Hepatocyte (in vitro differentiated cells): Measurements from ENCODE around the gene ADRB2. TPM values are rescaled to one million over a fixed set of nuclear protein-coding genes. Genes with fewer than 3 reads are reported as not detected.

Source experiments
- DNase-seq: peaks from one replicate; pipeline ENCODE4 v3.0.0-alpha.2; 2016; ENCODE audit warnings: low spot score
- H2AFZ ChIP-seq: fragments of 200-600 bp; sonication (generic); 2 replicates; pipeline ENCODE4 v1.6.0; 2016; ENCODE audit warnings: antibody characterized with exemption, mild to moderate bottlenecking
- H3K27ac ChIP-seq: fragments of 200-600 bp; sonication (generic); 2 replicates; pipeline ENCODE4 v1.5.1; 2016; ENCODE audit warnings: mild to moderate bottlenecking
- H3K27me3 ChIP-seq: fragments of 200-600 bp; sonication (generic); 2 replicates; pipeline ENCODE4 v1.6.1; 2016
- H3K36me3 ChIP-seq: fragments of 200-600 bp; sonication (generic); replicated peaks from 2 replicates; pipeline ENCODE4 v1.5.1; 2016; ENCODE audit warnings: low read depth; ENCODE audit not compliant: insufficient read depth
- H3K4me1 ChIP-seq: fragments of 200-600 bp; sonication (generic); 2 replicates; pipeline ENCODE4 v1.5.1; 2016; ENCODE audit warnings: mild to moderate bottlenecking, moderate library complexity; ENCODE audit not compliant: insufficient read depth
- H3K4me2 ChIP-seq: fragments of 200-600 bp; sonication (generic); 2 replicates; pipeline ENCODE4 v1.6.0; 2016
- H3K4me3 ChIP-seq: fragments of 200-600 bp; sonication (generic); 2 replicates; pipeline ENCODE4 v1.5.1; 2016; ENCODE audit warnings: mild to moderate bottlenecking
- H3K79me2 ChIP-seq: fragments of 200-600 bp; sonication (generic); 2 replicates; pipeline ENCODE4 v1.6.0; 2017; ENCODE audit warnings: mild to moderate bottlenecking
- H3K9me2 ChIP-seq: fragments of 200-600 bp; sonication (generic); replicated peaks from 2 replicates; pipeline ENCODE4 v1.6.0; 2017; ENCODE audit warnings: mild to moderate bottlenecking; ENCODE audit not compliant: insufficient read depth
- H3K9me3 ChIP-seq: fragments of 200-600 bp; sonication (generic); 2 replicates; pipeline ENCODE4 v1.5.1; 2016; ENCODE audit warnings: low read depth, mild to moderate bottlenecking
- H4K20me1 ChIP-seq: fragments of 200-600 bp; sonication (generic); 2 replicates; pipeline ENCODE4 v1.6.0; 2016; ENCODE audit warnings: mild to moderate bottlenecking; ENCODE audit not compliant: insufficient read depth, poor library complexity, severe bottlenecking
- EZH2 ChIP-seq: fragments of 200-600 bp; sonication (generic); IDR thresholded peaks from 2 replicates; pipeline ENCODE4 v1.6.1; 2016; ENCODE audit warnings: antibody characterized with exemption, mild to moderate bottlenecking, borderline replicate concordance
- EZH2phosphoT487 ChIP-seq: fragments of 200-600 bp; sonication (generic); IDR thresholded peaks from one replicate; pipeline ENCODE4 v1.6.1; 2018; ENCODE audit warnings: antibody characterized with exemption, mild to moderate bottlenecking, low read depth, moderate library complexity; ENCODE audit not compliant: unreplicated experiment, severe bottlenecking
- WGBS: methylation state at CpG from one replicate; pipeline ENCODE4 v1.1.6; 2016; ENCODE audit warnings: low lambda C conversion rate; ENCODE audit errors: missing lambda C conversion rate; 5-methylcytosine and 5-hydroxymethylcytosine counted together
- polyA plus RNA-seq: library from polyadenylated mRNA; unstranded; fragments of >200 nt; fragmentation: Nextera tagmentation; extraction: Ambion mirVana; gene quantifications from 2 replicates; pipeline ENCODE4 v1.2.1, GENCODE V29; 2016
- total RNA-seq: library from RNA; depleted of rRNA; stranded (reverse); fragments of >200 nt; gene quantifications from 2 replicates; pipeline ENCODE4 v1.2.3, GENCODE V29; 2014
- TF ChIP-seq, protein P1 (sequence below): fragments of 200-600 bp; sonication (generic); IDR thresholded peaks from 2 replicates; pipeline ENCODE4 v1.5.1; 2016; ENCODE audit warnings: antibody characterized with exemption, mild to moderate bottlenecking; ENCODE audit not compliant: poor library complexity

ADRB2 gene
- total and polyA plus RNA-seq, 2 experiments from 2014 or later: 0.63 to 1.1 TPM

GRCh38 chr5:148856009-148856367 lies 29.6 kb downstream of the ADRB2 start:
- H3K27ac ChIP-seq: no peak overlapping the region
- no peak for DNase-seq
- H3K9me3 ChIP-seq: no peaks in the 10 kb centered on the region
- H3K4me3 ChIP-seq: no peak overlapping the region
- no peaks in the 10 kb centered on the region for H3K4me1 ChIP-seq
- H3K27me3 ChIP-seq: peaks cover 4% of the 10 kb centered on the region
- no peaks in the 10 kb centered on the region for H3K79me2 ChIP-seq
- H3K4me2 ChIP-seq: no peak overlapping the region
- H3K36me3 ChIP-seq: no peaks in the 10 kb centered on the region
- no peak overlapping the region for H2AFZ ChIP-seq
- 86% methylated on average over 2 of the region's 2 CpGs for WGBS
- no peaks in the 10 kb centered on the region for H4K20me1 ChIP-seq
- H3K9me2 ChIP-seq: no peaks in the 10 kb centered on the region
- TF ChIP-seq EZH2phosphoT487: no peak
- no peak for TF ChIP-seq EZH2
- TF ChIP-seq, protein P1, sequence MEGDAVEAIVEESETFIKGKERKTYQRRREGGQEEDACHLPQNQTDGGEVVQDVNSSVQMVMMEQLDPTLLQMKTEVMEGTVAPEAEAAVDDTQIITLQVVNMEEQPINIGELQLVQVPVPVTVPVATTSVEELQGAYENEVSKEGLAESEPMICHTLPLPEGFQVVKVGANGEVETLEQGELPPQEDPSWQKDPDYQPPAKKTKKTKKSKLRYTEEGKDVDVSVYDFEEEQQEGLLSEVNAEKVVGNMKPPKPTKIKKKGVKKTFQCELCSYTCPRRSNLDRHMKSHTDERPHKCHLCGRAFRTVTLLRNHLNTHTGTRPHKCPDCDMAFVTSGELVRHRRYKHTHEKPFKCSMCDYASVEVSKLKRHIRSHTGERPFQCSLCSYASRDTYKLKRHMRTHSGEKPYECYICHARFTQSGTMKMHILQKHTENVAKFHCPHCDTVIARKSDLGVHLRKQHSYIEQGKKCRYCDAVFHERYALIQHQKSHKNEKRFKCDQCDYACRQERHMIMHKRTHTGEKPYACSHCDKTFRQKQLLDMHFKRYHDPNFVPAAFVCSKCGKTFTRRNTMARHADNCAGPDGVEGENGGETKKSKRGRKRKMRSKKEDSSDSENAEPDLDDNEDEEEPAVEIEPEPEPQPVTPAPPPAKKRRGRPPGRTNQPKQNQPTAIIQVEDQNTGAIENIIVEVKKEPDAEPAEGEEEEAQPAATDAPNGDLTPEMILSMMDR: no peak

GRCh38 chr5:148856424-148856823 lies 30.0 kb downstream of the ADRB2 start:
- peaks cover 4% of the 10 kb centered on the region for H3K27me3 ChIP-seq
- no peaks in the 10 kb centered on the region for H3K4me1 ChIP-seq
- no peak overlapping the region for H3K4me2 ChIP-seq
- no peaks in the 10 kb centered on the region for H4K20me1 ChIP-seq
- H3K9me2 ChIP-seq: no peaks in the 10 kb centered on the region
- H3K36me3 ChIP-seq: no peaks in the 10 kb centered on the region
- H3K9me3 ChIP-seq: no peaks in the 10 kb centered on the region
- H3K27ac ChIP-seq: no peak overlapping the region
- WGBS: 88% methylated on average over 1 of the region's 1 CpG
- H3K4me3 ChIP-seq: no peak overlapping the region
- no peak for DNase-seq
- TF ChIP-seq EZH2phosphoT487: no peak
- TF ChIP-seq, protein P1: no peak
- no peak for TF ChIP-seq EZH2
- no peaks in the 10 kb centered on the region for H3K79me2 ChIP-seq
- H2AFZ ChIP-seq: no peak overlapping the region

DNA sequence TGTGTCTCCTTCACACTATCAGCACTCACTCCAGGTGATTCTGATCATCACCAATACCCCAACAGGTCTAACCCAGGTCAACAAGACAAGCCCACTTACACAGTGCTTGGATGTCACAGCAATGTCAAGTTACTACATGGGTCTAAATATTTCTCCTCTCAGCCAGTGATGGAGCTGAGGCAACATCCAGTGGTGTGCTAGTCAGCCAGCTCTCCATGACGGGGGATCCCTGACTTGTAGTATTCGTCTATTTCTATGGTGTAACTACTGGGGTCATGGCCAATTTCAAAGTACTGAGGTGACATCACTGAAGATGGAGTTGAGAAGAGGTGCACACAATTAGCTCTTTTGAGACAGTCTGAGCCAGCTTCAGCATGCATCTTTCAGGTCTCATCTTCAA lies 31.1 kb downstream of the ADRB2 start:
- Histone ChIP-seq H2AFZ (no peak overlapping the region), H3K36me3 (no peaks in the 10 kb centered on the region), H3K4me1 (no peaks in the 10 kb centered on the region), H3K27ac (no peak overlapping the region), H4K20me1 (no peaks in the 10 kb centered on the region), H3K4me2 (no peak overlapping the region), H3K9me3 (no peaks in the 10 kb centered on the region), H3K79me2 (no peaks in the 10 kb centered on the region), H3K27me3 (no peaks in the 10 kb centered on the region), H3K4me3 (no peak overlapping the region), H3K9me2 (no peaks in the 10 kb centered on the region)
- no peak for DNase-seq
- WGBS: 92% methylated on average over 2 of the region's 2 CpGs
- TF ChIP-seq, protein P1: no peak
- TF ChIP-seq EZH2phosphoT487 (no peak), EZH2 (no peak)

DNA sequence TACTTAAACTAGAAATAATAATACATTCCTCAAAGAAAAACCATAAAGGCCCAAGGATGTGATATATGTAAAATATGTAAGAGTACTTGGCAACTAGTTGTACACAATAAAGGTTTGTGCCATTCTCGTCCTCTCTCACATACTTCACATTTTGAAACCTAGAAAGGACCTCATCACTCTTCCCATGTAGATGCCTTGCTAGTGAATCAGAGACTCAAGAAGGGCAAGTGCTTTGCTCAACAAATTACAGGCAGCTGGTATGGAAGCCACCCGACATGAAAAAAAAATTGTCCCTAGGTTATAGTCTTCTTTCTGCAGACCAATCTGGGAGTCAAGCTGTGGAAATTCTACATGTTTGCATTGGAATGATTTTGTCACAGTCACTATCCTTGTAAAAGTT lies 31.7 kb downstream of the ADRB2 start:
- no peaks in the 10 kb centered on the region for H3K9me2 ChIP-seq
- no peaks in the 10 kb centered on the region for H4K20me1 ChIP-seq
- no peak overlapping the region for H3K4me3 ChIP-seq
- H3K79me2 ChIP-seq: no peaks in the 10 kb centered on the region
- no peak for DNase-seq
- WGBS: 78% methylated on average over 2 of the region's 2 CpGs
- H3K4me1 ChIP-seq: no peaks in the 10 kb centered on the region
- H3K27ac ChIP-seq: no peak overlapping the region
- no peaks in the 10 kb centered on the region for H3K27me3 ChIP-seq
- H3K9me3 ChIP-seq: no peaks in the 10 kb centered on the region
- no peaks in the 10 kb centered on the region for H3K36me3 ChIP-seq
- no peak overlapping the region for H2AFZ ChIP-seq
- TF ChIP-seq EZH2phosphoT487 (no peak), EZH2 (no peak)
- TF ChIP-seq, protein P1: no peak
- H3K4me2 ChIP-seq: no peak overlapping the region
